ENCODE results near the gene C4BPB.

GRCh38 chr1:207134581-207134980, 45.9 kb downstream of the C4BPB start:
- TF ChIP-seq POLR2AphosphoS5 (IDR thresholded peaks at IDR 0.05; ENCODE audit: low read depth, low read length) (no peak), HMG20A (CRISPR knock-in tag; IDR thresholded peaks at IDR 0.05; ENCODE audit: borderline replicate concordance) (no peak), SUZ12 (IDR thresholded peaks at IDR 0.05; ENCODE audit: low read depth, low read length) (no peak), CTCF (CRISPR knock-in tag; IDR thresholded peaks at IDR 0.05) (no peak), GTF2F1 (IDR thresholded peaks at IDR 0.05; ENCODE audit: low read length) (no peak), ZNF780A (CRISPR knock-in tag; IDR thresholded peaks at IDR 0.05) (no peak)
